PC-9 (cell line): ENCODE data around the gene ECSIT. TPM values are rescaled to one million over a fixed set of nuclear protein-coding genes. Genes with fewer than 3 reads are reported as not detected.

Experiments
- BruUV-seq: library from RNA; stranded (reverse); fragments of 400-500 nt; replicated peaks from 2 replicates; lab custom pipeline; 2021; lab: Mats Ljungman, UMichigan
- CTCF ChIA-PET: fragments of 300-600 bp; sonication (Branson Sonifier 250); formaldehyde crosslinking; loops from one replicate; lab custom pipeline; 2022; ENCODE audit warnings: antibody characterized with exemption; lab: Charles Lee
- POLR2A ChIA-PET: fragments of 300-600 bp; sonication (Branson Sonifier 250); formaldehyde crosslinking; loops from one replicate; lab custom pipeline; 2022; ENCODE audit warnings: antibody characterized with exemption; ENCODE audit not compliant: unreplicated experiment; lab: Charles Lee
- DNase-seq, 2 experiments: peaks; one replicate each; pipeline versions ENCODE4 v3.0.0 to v3.0.0-alpha.2; 2015 to 2022; ENCODE audit warnings: mixed read lengths in 1 of 2
- H2AFZ ChIP-seq: fragments of 200-600 bp; sonication (generic); 2 replicates; pipeline ENCODE4 v1.8.1; 2017; ENCODE audit warnings: antibody characterized with exemption
- H3F3A ChIP-seq: fragments of 200-600 bp; sonication (generic); 2 replicates; pipeline ENCODE4 v1.8.1; 2017; ENCODE audit warnings: antibody characterized with exemption, mild to moderate bottlenecking, low read depth; ENCODE audit not compliant: insufficient read depth
- H3K27ac ChIP-seq: fragments of 200-600 bp; sonication (generic); 2 replicates; pipeline ENCODE4 v1.6.1; 2016; ENCODE audit warnings: mixed run types
- H3K27me3 ChIP-seq: fragments of 200-600 bp; sonication (generic); 2 replicates; pipeline ENCODE4 v1.6.1; 2016; ENCODE audit warnings: low read depth, mixed run types; ENCODE audit not compliant: insufficient read depth
- H3K36me3 ChIP-seq: fragments of 200-600 bp; sonication (generic); 2 replicates; pipeline ENCODE4 v1.6.1; 2016; ENCODE audit warnings: low read depth, mixed run types
- H3K4me1 ChIP-seq: fragments of 200-600 bp; sonication (generic); replicated peaks from 2 replicates; pipeline ENCODE4 v1.6.1; 2016; ENCODE audit warnings: mixed run types; ENCODE audit not compliant: insufficient read depth
- H3K4me2 ChIP-seq: fragments of 200-600 bp; sonication (generic); 2 replicates; pipeline ENCODE4 v1.6.1; 2017; ENCODE audit warnings: mixed run types
- H3K4me3 ChIP-seq: fragments of 200-600 bp; sonication (generic); 2 replicates; pipeline ENCODE4 v1.6.1; 2016; ENCODE audit warnings: mixed run types
- H3K79me2 ChIP-seq: fragments of 200-600 bp; sonication (generic); 2 replicates; pipeline ENCODE4 v1.6.1; 2017; ENCODE audit warnings: low read depth, mixed run types
- H3K9me2 ChIP-seq: fragments of 200-600 bp; sonication (generic); 2 replicates; pipeline ENCODE4 v1.8.1; 2017; ENCODE audit warnings: mild to moderate bottlenecking; ENCODE audit not compliant: insufficient read depth
- H3K9me3 ChIP-seq: fragments of 200-600 bp; sonication (generic); 2 replicates; pipeline ENCODE4 v1.8.1; 2016; ENCODE audit warnings: low read depth; ENCODE audit not compliant: insufficient read depth
- H4K20me1 ChIP-seq: fragments of 200-600 bp; sonication (generic); 2 replicates; pipeline ENCODE4 v1.8.1; 2017; ENCODE audit not compliant: insufficient read depth
- EZH2 ChIP-seq: fragments of 200-600 bp; sonication (generic); IDR thresholded peaks from 2 replicates; pipeline ENCODE4 v1.8.0; 2017; ENCODE audit warnings: antibody characterized with exemption, low read depth
- intact Hi-C: fragments of 100-400 bp; cut with micrococcal nuclease; formaldehyde crosslinking; loops from one replicate; pipeline ENCODE4 v1.10.0; 2022; ENCODE audit not compliant: unreplicated experiment
- total RNA-seq: library from RNA; stranded (reverse); gene quantifications from 2 replicates; pipeline ENCODE4 v1.2.3, GENCODE V29; 2021
- TF ChIP-seq, protein P1 (sequence below): fragments of 200-600 bp; sonication (generic); conservative IDR thresholded peaks from 2 replicates; pipeline ENCODE4 v1.6.1; 2017; ENCODE audit warnings: mixed run types, antibody characterized with exemption, mild to moderate bottlenecking, moderate library complexity

Gene ECSIT
- total RNA-seq, 1 experiment from 2014 or later = 42.4 TPM

DNA sequence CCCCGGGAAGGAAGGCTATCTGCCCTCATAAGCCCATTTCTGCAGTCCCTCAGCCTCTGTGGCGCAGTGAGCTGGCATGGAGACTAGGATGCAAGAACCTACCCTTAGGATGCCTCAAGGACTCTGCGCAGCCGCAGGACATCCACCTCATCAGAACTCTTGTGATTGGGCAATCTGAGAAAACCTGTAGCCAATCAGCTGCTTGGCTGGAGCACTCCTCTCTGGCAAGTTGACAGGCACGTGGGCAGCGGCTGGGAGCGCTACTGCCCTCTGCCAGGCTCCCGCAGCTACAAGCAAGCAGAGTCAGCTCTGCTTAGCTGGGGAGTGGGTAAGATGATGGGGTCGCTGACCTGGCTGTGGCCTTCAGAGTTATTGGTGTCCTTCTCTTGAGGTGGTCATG, 1.5 kb upstream of the ECSIT start:
- Histone ChIP-seq H3K4me2 (no peak overlapping the region), H3K79me2 (peaks cover 26% of the 10 kb centered on the region), H2AFZ (no peak overlapping the region), H3F3A (peaks cover 47% of the 10 kb centered on the region), H3K9me3 (no peaks in the 10 kb centered on the region), H3K4me3 (no peak overlapping the region), H3K27me3 (no peaks in the 10 kb centered on the region), H4K20me1 (peaks cover 7% of the 10 kb centered on the region; the same call in 1 of the 2 replicates), H3K9me2 (no peaks in the 10 kb centered on the region), H3K36me3 (no peaks in the 10 kb centered on the region), H3K27ac (no peak overlapping the region), H3K4me1 (peaks cover 27% of the 10 kb centered on the region)
- BruUV-seq = no TSS peak
- DNase-seq = peak in 1 of 2 experiments; percentile 58
- POLR2A ChIA-PET = no interaction called here
- TF ChIP-seq, protein P1, sequence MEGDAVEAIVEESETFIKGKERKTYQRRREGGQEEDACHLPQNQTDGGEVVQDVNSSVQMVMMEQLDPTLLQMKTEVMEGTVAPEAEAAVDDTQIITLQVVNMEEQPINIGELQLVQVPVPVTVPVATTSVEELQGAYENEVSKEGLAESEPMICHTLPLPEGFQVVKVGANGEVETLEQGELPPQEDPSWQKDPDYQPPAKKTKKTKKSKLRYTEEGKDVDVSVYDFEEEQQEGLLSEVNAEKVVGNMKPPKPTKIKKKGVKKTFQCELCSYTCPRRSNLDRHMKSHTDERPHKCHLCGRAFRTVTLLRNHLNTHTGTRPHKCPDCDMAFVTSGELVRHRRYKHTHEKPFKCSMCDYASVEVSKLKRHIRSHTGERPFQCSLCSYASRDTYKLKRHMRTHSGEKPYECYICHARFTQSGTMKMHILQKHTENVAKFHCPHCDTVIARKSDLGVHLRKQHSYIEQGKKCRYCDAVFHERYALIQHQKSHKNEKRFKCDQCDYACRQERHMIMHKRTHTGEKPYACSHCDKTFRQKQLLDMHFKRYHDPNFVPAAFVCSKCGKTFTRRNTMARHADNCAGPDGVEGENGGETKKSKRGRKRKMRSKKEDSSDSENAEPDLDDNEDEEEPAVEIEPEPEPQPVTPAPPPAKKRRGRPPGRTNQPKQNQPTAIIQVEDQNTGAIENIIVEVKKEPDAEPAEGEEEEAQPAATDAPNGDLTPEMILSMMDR = no peak
- TF ChIP-seq EZH2 = no peak
- intact Hi-C loops = no loop called here
- CTCF ChIA-PET = no interaction called here

DNA sequence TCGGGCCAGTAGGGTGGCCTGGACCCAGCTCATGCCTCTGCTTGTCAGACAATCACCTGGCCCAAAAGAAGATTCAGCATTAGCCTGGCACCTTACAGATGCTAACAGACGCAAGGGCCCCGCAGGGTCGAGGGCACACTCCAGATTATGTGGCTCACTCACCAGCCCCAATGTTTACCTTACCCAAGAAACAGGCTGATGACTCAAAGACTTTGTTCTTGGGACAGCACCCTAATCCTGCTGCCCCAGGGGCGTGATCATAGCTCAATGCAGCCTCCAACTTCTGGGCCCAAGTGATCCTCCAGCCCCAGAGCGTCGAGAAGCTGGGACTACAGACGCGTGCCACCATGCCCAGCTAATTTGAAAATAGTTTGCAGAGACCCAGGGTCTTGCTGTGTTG, 9.8 kb downstream of the ECSIT start:
- Histone ChIP-seq H3K27ac (no peak overlapping the region), H3K4me1 (no peaks in the 10 kb centered on the region), H3K4me3 (no peak overlapping the region), H3K36me3 (no peaks in the 10 kb centered on the region), H3K9me2 (no peaks in the 10 kb centered on the region), H2AFZ (no peak overlapping the region), H3K79me2 (no peaks in the 10 kb centered on the region), H3K9me3 (no peaks in the 10 kb centered on the region), H4K20me1 (peaks cover 4% of the 10 kb centered on the region; the same call in 1 of the 2 replicates), H3K27me3 (no peaks in the 10 kb centered on the region), H3K4me2 (no peak overlapping the region), H3F3A (peaks cover 3% of the 10 kb centered on the region; the same call in 1 of the 2 replicates)
- POLR2A ChIA-PET = interaction anchor here (0.7 kb wide), 1 partner anchor 105 kb away, joined by 4 read pairs; no protein-coding TSS in a partner anchor
- intact Hi-C loops = no loop called here
- CTCF ChIA-PET = no interaction called here
- DNase-seq = no peak
- no peak for TF ChIP-seq EZH2
- TF ChIP-seq, protein P1 = no peak
- no TSS peak for BruUV-seq

DNA sequence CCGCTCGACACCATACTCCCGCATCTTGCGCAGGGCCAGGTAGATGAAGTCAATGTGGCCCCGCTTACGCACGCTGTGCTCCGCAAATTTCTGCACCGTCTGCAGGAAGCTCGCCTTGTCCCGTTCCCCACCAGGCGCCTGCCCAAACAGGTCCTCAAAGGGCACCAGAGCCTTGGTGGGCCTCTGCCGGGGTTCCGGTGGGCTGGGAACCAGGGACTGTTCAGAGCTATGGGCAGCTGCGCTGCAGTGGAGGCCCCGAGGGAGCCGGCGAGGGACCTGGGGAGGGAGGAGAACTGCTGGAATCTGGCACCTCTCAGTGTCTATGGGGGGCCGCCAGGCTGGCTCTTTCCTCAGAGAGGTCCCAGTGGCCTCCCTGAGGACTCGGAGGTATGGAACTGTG, 15.0 kb downstream of the ECSIT start:
- H3K9me3 ChIP-seq = no peaks in the 10 kb centered on the region
- no peaks in the 10 kb centered on the region for H3K9me2 ChIP-seq
- no peaks in the 10 kb centered on the region for H3K27me3 ChIP-seq
- peaks cover 3% of the 10 kb centered on the region; the same call in 1 of the 2 replicates for H3F3A ChIP-seq
- DNase-seq = no peak
- intact Hi-C loops = no loop called here
- TF ChIP-seq, protein P1 = no peak
- TF ChIP-seq EZH2 = no peak
- H3K27ac ChIP-seq = no peak overlapping the region
- POLR2A ChIA-PET = no interaction called here
- no peaks in the 10 kb centered on the region for H3K4me1 ChIP-seq
- no peaks in the 10 kb centered on the region for H3K79me2 ChIP-seq
- H3K4me3 ChIP-seq = no peak overlapping the region
- H3K36me3 ChIP-seq = no peaks in the 10 kb centered on the region
- no peaks in the 10 kb centered on the region for H4K20me1 ChIP-seq
- BruUV-seq = no TSS peak
- CTCF ChIA-PET = interaction anchor here (0.6 kb wide), 1 partner anchor 15 kb away, joined by 4 read pairs; the partner anchor contains the start of gene ECSIT
- H2AFZ ChIP-seq = no peak overlapping the region
- no peak overlapping the region for H3K4me2 ChIP-seq
